ENCODE data around the gene DDB1. TPM values are rescaled to one million over a fixed set of nuclear protein-coding genes. Genes with fewer than 3 reads are reported as not detected.
"Not testable (repeated sequence)": the region's sequence is repeated elsewhere in the genome, so short reads cannot be mapped to it uniquely, and the experiment has no call there.

The DDB1 gene
- total RNA-seq, 2 experiments from 2014 or later = 227 to 236 TPM

GRCh38 chr11:61250796-61251765 is 81.8 kb downstream of the DDB1 start:
- H3K4me1 Mint-ChIP-seq (ENCODE audit: low read depth); DNase-seq; H3K9me3 Mint-ChIP-seq; H3K36me3 Mint-ChIP-seq (ENCODE audit: low read depth); H3K27ac Mint-ChIP-seq; intact Hi-C loops (cut with micrococcal nuclease); H3K27me3 Mint-ChIP-seq (ENCODE audit: low read depth); H3K4me3 Mint-ChIP-seq: not testable (repeated sequence)
- CTCF ChIA-PET = interaction anchor here (0.7 to 1.5 kb wide), 5 partner anchors 47 to 1469 kb away, joined by 3 to 5 read pairs (median 4); no protein-coding TSS in a partner anchor

Other genes with a start within 250 kb of the DDB1 start
- 100 to 1,000 TPM; 228 to 232 TPM for gene CD5, start 230.6 kb downstream of the DDB1 start, total RNA-seq
- gene VPS37C, start 171.7 kb downstream of the DDB1 start, total RNA-seq = 1 to 10 TPM; 8.5 to 8.9 TPM
- gene PGA3, start 129.6 kb downstream of the DDB1 start, total RNA-seq = not detected
- not detected for gene PGA4, start 110.8 kb downstream of the DDB1 start, total RNA-seq
- gene PGA5, start 91.9 kb downstream of the DDB1 start, total RNA-seq = not detected
- 1 to 10 TPM; 6.6 TPM for gene VWCE, start 37.8 kb downstream of the DDB1 start, total RNA-seq
- 100 to 1,000 TPM; 146 to 154 TPM for gene TKFC, start 123 bp upstream of the DDB1 start, total RNA-seq
- gene CYB561A3, start 28.8 kb upstream of the DDB1 start, total RNA-seq = 10 to 100 TPM; 31.7 to 31.8 TPM
- 10 to 100 TPM; 35.6 to 41.4 TPM for gene TMEM138, start 29.3 kb upstream of the DDB1 start, total RNA-seq
- gene TMEM216, start 59.5 kb upstream of the DDB1 start, total RNA-seq = 1 to 10 TPM; 5.5 to 6.3 TPM
- 100 to 1,000 TPM; 106 to 108 TPM for gene CPSF7, start 96.9 kb upstream of the DDB1 start, total RNA-seq
- gene SDHAF2, start 97.0 kb upstream of the DDB1 start, total RNA-seq = 10 to 100 TPM; 23.7 to 27.0 TPM
- not detected for gene LRRC10B, start 175.6 kb upstream of the DDB1 start, total RNA-seq
- gene SYT7, start 248.0 kb upstream of the DDB1 start, total RNA-seq = not detected

All from activated naive CD4-positive, alpha-beta T cell treated with anti-CD3 and anti-CD28 coated beads for 36 hours (primary cell).